T-helper 2 cell treated with Interferon-gamma antibody and Interleukin-4, amounts not matched to agents 100 ng/mL and 5 ng/mL, for 36 hours (primary cell): ENCODE results near the gene ABTB2. TPM values are rescaled to one million over a fixed set of nuclear protein-coding genes. Genes with fewer than 3 reads are reported as not detected.

ENCODE experiments used
- intact Hi-C: fragments of 100-400 bp; cut with micrococcal nuclease; formaldehyde crosslinking; loops from one replicate; pipeline ENCODE4 v1.15.1; 2023
- total RNA-seq: library from RNA; stranded (reverse); gene quantifications from 2 replicates; pipeline ENCODE4 v1.2.3, GENCODE V29; 2022

ABTB2 gene
- total RNA-seq, 1 donor from 2014 or later = 4.6 TPM

- intact Hi-C loops = loop anchor here (10.0 kb wide), 1 partner anchor 131 kb away; no protein-coding TSS in a partner anchor
These were observed 5.7 kb upstream of the ABTB2 start for GRCh38 chr11:34363363-34364084.

GRCh38 chr11:34360046-34360445, 2.2 kb upstream of the ABTB2 start:
- intact Hi-C loops = loop anchor here (10.0 kb wide), 1 partner anchor 135 kb away; no protein-coding TSS in a partner anchor

- intact Hi-C loops = loop anchor here (1.0 to 10.0 kb wide), 7 partner anchors 52 to 805 kb away; no protein-coding TSS in a partner anchor
These were observed 1.7 kb upstream of the ABTB2 start for GRCh38 chr11:34359548-34359891.

- intact Hi-C loops = loop anchor here (1.0 to 10.0 kb wide), 11 partner anchors 52 to 806 kb away; partner anchors contain the start of genes CAPRIN1, CAT and NAT10
These were observed 1.1 kb upstream of the ABTB2 start for GRCh38 chr11:34358728-34359547.

- intact Hi-C loops = loop anchor here (1.0 to 10.0 kb wide), 7 partner anchors 51 to 807 kb away; partner anchors contain the start of genes CAPRIN1, CAT and NAT10
These were observed 483 bp upstream of the ABTB2 start for GRCh38 chr11:34358258-34358727.

- intact Hi-C loops = loop anchor here (5.0 to 10.0 kb wide), 2 partner anchors 50 to 808 kb away; no protein-coding TSS in a partner anchor
These were observed 703 bp downstream of the ABTB2 start for GRCh38 chr11:34356913-34357700.

GRCh38 chr11:34356576-34356912, 1.3 kb downstream of the ABTB2 start:
- intact Hi-C loops = loop anchor here (5.0 to 10.0 kb wide), 2 partner anchors 49 to 808 kb away; no protein-coding TSS in a partner anchor

GRCh38 chr11:34356130-34356529, 1.7 kb downstream of the ABTB2 start:
- intact Hi-C loops = loop anchor here (5.0 to 10.0 kb wide), 2 partner anchors 49 to 809 kb away; no protein-coding TSS in a partner anchor

GRCh38 chr11:34355726-34356125, 2.1 kb downstream of the ABTB2 start:
- intact Hi-C loops = loop anchor here (5.0 to 10.0 kb wide), 2 partner anchors 48 to 809 kb away; no protein-coding TSS in a partner anchor

GRCh38 chr11:34354782-34355181, 3.0 kb downstream of the ABTB2 start:
- intact Hi-C loops = loop anchor here (5.0 to 10.0 kb wide), 2 partner anchors 47 to 810 kb away; no protein-coding TSS in a partner anchor

GRCh38 chr11:34353881-34354280, 3.9 kb downstream of the ABTB2 start:
- intact Hi-C loops = loop anchor here (10.0 kb wide), 1 partner anchor 811 kb away; no protein-coding TSS in a partner anchor

GRCh38 chr11:34351687-34352469, 5.9 kb downstream of the ABTB2 start:
- intact Hi-C loops = loop anchor here (10.0 kb wide), 1 partner anchor 813 kb away; no protein-coding TSS in a partner anchor

- intact Hi-C loops = loop anchor here (10.0 kb wide), 1 partner anchor 814 kb away; no protein-coding TSS in a partner anchor
These were observed 6.8 kb downstream of the ABTB2 start for GRCh38 chr11:34351051-34351450.

- intact Hi-C loops = loop anchor here (10.0 kb wide), 1 partner anchor 815 kb away; no protein-coding TSS in a partner anchor
These were observed 7.9 kb downstream of the ABTB2 start for GRCh38 chr11:34349882-34350281.

- intact Hi-C loops = no loop called here
These were observed 8.9 kb downstream of the ABTB2 start for GRCh38 chr11:34348919-34349318.

- intact Hi-C loops = no loop called here
These were observed 9.7 kb downstream of the ABTB2 start for GRCh38 chr11:34348096-34348495.

GRCh38 chr11:34346551-34346950, 11.3 kb downstream of the ABTB2 start:
- intact Hi-C loops = no loop called here

GRCh38 chr11:34345991-34346480, 11.8 kb downstream of the ABTB2 start:
- intact Hi-C loops = no loop called here

GRCh38 chr11:34345540-34345876, 12.3 kb downstream of the ABTB2 start:
- intact Hi-C loops = no loop called here
